ENCODE measurements around the gene GSTA4.

DNA sequence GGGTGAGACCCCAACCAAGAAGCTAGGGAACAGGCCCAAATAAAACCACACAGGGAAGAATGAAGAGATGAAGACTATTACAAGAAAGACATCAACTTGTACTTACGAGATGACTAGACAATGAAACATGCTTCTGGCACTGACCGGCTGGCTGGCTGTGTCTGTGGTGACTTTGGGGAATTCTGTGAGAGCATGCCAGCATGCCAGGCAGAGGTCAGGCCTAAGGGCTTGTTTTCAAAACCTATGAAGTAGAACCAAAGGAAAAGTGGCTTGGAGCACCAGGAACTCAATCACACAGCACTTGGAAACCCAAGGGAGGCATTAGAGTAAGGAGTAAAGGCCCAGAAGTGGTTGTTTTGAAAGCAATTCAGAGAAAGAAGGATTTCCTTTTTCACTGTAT is 57.2 kb downstream of the GSTA4 start:
- no peak for TF ChIP-seq SIN3A (IDR thresholded peaks at IDR 0.05; ENCODE audit: borderline replicate concordance, insufficient read depth, low read depth, low read length)
- TF ChIP-seq, protein P1, sequence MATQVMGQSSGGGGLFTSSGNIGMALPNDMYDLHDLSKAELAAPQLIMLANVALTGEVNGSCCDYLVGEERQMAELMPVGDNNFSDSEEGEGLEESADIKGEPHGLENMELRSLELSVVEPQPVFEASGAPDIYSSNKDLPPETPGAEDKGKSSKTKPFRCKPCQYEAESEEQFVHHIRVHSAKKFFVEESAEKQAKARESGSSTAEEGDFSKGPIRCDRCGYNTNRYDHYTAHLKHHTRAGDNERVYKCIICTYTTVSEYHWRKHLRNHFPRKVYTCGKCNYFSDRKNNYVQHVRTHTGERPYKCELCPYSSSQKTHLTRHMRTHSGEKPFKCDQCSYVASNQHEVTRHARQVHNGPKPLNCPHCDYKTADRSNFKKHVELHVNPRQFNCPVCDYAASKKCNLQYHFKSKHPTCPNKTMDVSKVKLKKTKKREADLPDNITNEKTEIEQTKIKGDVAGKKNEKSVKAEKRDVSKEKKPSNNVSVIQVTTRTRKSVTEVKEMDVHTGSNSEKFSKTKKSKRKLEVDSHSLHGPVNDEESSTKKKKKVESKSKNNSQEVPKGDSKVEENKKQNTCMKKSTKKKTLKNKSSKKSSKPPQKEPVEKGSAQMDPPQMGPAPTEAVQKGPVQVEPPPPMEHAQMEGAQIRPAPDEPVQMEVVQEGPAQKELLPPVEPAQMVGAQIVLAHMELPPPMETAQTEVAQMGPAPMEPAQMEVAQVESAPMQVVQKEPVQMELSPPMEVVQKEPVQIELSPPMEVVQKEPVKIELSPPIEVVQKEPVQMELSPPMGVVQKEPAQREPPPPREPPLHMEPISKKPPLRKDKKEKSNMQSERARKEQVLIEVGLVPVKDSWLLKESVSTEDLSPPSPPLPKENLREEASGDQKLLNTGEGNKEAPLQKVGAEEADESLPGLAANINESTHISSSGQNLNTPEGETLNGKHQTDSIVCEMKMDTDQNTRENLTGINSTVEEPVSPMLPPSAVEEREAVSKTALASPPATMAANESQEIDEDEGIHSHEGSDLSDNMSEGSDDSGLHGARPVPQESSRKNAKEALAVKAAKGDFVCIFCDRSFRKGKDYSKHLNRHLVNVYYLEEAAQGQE (IDR thresholded peaks at IDR 0.05; ENCODE audit: insufficient read depth in 1 of 2, low read depth in 2 of 2, low read length in 1 of 2) = no peak
- no peak for TF ChIP-seq TCF7L2 (IDR thresholded peaks at IDR 0.05; ENCODE audit: low read depth, low read length)

Data from Panc1 (cell line).